Activated CD4-positive, alpha-beta T cell treated with anti-CD3 and anti-CD28 coated beads, Interleukin-2, amount 10 ng/mL, durations not matched to agents 7 days and 5 days (primary cell): Measurements from ENCODE around the gene ADCK1. TPM values are rescaled to one million over a fixed set of nuclear protein-coding genes. Genes with fewer than 3 reads are reported as not detected.

Experiments used
- CTCF ChIA-PET: fragments of 350-600 bp; sonication (Branson Sonifier 250); formaldehyde crosslinking; loops from one replicate; lab custom pipeline; 2021; ENCODE audit warnings: antibody characterized with exemption; lab: Charles Lee
- POLR2A ChIA-PET: fragments of 350-600 bp; sonication (Branson Sonifier 250); formaldehyde crosslinking; loops from one replicate; lab custom pipeline; 2021; ENCODE audit warnings: antibody characterized with exemption; lab: Charles Lee
- DNase-seq: peaks from one replicate; pipeline ENCODE4 v3.0.0-alpha.2; 2020
- H3K27ac Mint-ChIP-seq: one replicate; pipeline ENCODE4 v1.8.0; 2021; ENCODE audit warnings: mild to moderate bottlenecking, moderate library complexity, mixed read lengths
- H3K27me3 Mint-ChIP-seq: one replicate; pipeline ENCODE4 v1.8.0; 2021; ENCODE audit warnings: mixed read lengths
- H3K36me3 Mint-ChIP-seq: one replicate; pipeline ENCODE4 v1.8.0; 2021; ENCODE audit warnings: low read depth, mixed read lengths
- H3K4me1 Mint-ChIP-seq: one replicate; pipeline ENCODE4 v1.8.0; 2021; ENCODE audit warnings: mixed read lengths
- H3K4me3 Mint-ChIP-seq: one replicate; pipeline ENCODE4 v1.8.0; 2021; ENCODE audit warnings: mild to moderate bottlenecking, moderate library complexity, mixed read lengths
- H3K9me3 Mint-ChIP-seq: one replicate; pipeline ENCODE4 v1.8.0; 2021; ENCODE audit warnings: mixed read lengths
- total RNA-seq, 2 experiments: library from RNA; stranded (reverse); gene quantifications; one replicate each; pipeline ENCODE4 v1.2.3, GENCODE V29; 2021

ADCK1 gene
- total RNA-seq, 2 experiments from 2014 or later: 6.7 to 7.7 TPM

- CTCF ChIA-PET: interaction anchor here (0.6 kb wide), 1 partner anchor 14 kb away, joined by 3 read pairs; no protein-coding TSS in a partner anchor
- POLR2A ChIA-PET: no interaction called here
- Mint-ChIP-seq H3K27ac (no peak overlapping the region), H3K36me3 (no peaks in the 10 kb centered on the region), H3K9me3 (no peaks in the 10 kb centered on the region), H3K4me1 (peaks cover 4% of the 10 kb centered on the region), H3K4me3 (no peak overlapping the region), H3K27me3 (no peaks in the 10 kb centered on the region)
- DNase-seq: no peak
Measured at GRCh38 chr14:77917491-77918201, 117.7 kb downstream of the ADCK1 start.

GRCh38 chr14:77918448-77918847 lies 118.5 kb downstream of the ADCK1 start:
- no peaks in the 10 kb centered on the region for H3K27me3 Mint-ChIP-seq
- H3K9me3 Mint-ChIP-seq: no peaks in the 10 kb centered on the region
- POLR2A ChIA-PET: no interaction called here
- CTCF ChIA-PET: no interaction called here
- no peak overlapping the region for H3K4me3 Mint-ChIP-seq
- H3K36me3 Mint-ChIP-seq: no peaks in the 10 kb centered on the region
- no peak for DNase-seq
- no peak overlapping the region for H3K27ac Mint-ChIP-seq
- peaks cover 4% of the 10 kb centered on the region for H3K4me1 Mint-ChIP-seq

- ChIA-PET POLR2A (no interaction called here), CTCF (no interaction called here)
- H3K36me3 Mint-ChIP-seq: no peaks in the 10 kb centered on the region
- H3K4me1 Mint-ChIP-seq: peaks cover 4% of the 10 kb centered on the region
- H3K27ac Mint-ChIP-seq: no peak overlapping the region
- no peaks in the 10 kb centered on the region for H3K27me3 Mint-ChIP-seq
- DNase-seq: no peak
- H3K4me3 Mint-ChIP-seq: no peak overlapping the region
- no peaks in the 10 kb centered on the region for H3K9me3 Mint-ChIP-seq
Measured at GRCh38 chr14:77920312-77920711, 120.4 kb downstream of the ADCK1 start.

- Mint-ChIP-seq H3K4me1 (peaks cover 4% of the 10 kb centered on the region), H3K27ac (no peak overlapping the region)
Measured at GRCh38 chr14:77921818-77922217, 121.9 kb downstream of the ADCK1 start.

GRCh38 chr14:77923131-77923936 lies 123.4 kb downstream of the ADCK1 start:
- Mint-ChIP-seq H3K4me3 (no peak overlapping the region), H3K9me3 (no peaks in the 10 kb centered on the region), H3K27ac (no peak overlapping the region), H3K36me3 (no peaks in the 10 kb centered on the region), H3K4me1 (peaks cover under 1% of the 10 kb centered on the region), H3K27me3 (no peaks in the 10 kb centered on the region)
- ChIA-PET POLR2A (no interaction called here), CTCF (no interaction called here)
- DNase-seq: no peak

More at GRCh38 chr14:77921818-77922217, 121.9 kb downstream of the ADCK1 start:
- H3K27me3 Mint-ChIP-seq: no peaks in the 10 kb centered on the region
- H3K9me3 Mint-ChIP-seq: no peaks in the 10 kb centered on the region
- no peak for DNase-seq
- no peaks in the 10 kb centered on the region for H3K36me3 Mint-ChIP-seq
- POLR2A ChIA-PET: no interaction called here
- CTCF ChIA-PET: no interaction called here
- no peak overlapping the region for H3K4me3 Mint-ChIP-seq

GRCh38 chr14:77924141-77924948 lies 124.4 kb downstream of the ADCK1 start:
- Mint-ChIP-seq H3K9me3 (no peaks in the 10 kb centered on the region), H3K36me3 (no peaks in the 10 kb centered on the region), H3K27ac (no peak overlapping the region), H3K4me3 (no peak overlapping the region), H3K27me3 (no peaks in the 10 kb centered on the region), H3K4me1 (no peaks in the 10 kb centered on the region)
- no peak for DNase-seq
- CTCF ChIA-PET: no interaction called here
- POLR2A ChIA-PET: no interaction called here

- no peaks in the 10 kb centered on the region for H3K27me3 Mint-ChIP-seq
- ChIA-PET POLR2A (no interaction called here), CTCF (no interaction called here)
- no peaks in the 10 kb centered on the region for H3K36me3 Mint-ChIP-seq
- H3K4me3 Mint-ChIP-seq: no peak overlapping the region
- no peaks in the 10 kb centered on the region for H3K4me1 Mint-ChIP-seq
- no peaks in the 10 kb centered on the region for H3K9me3 Mint-ChIP-seq
- H3K27ac Mint-ChIP-seq: no peak overlapping the region
- no peak for DNase-seq
Measured at GRCh38 chr14:77926942-77927341, 127.0 kb downstream of the ADCK1 start.

- peaks cover 18% of the 10 kb centered on the region for H3K9me3 Mint-ChIP-seq
- H3K27me3 Mint-ChIP-seq: no peaks in the 10 kb centered on the region
- no peaks in the 10 kb centered on the region for H3K4me1 Mint-ChIP-seq
- ChIA-PET CTCF (interaction anchor here (0.6 kb wide), 1 partner anchor 48 kb away, joined by 4 read pairs; no protein-coding TSS in a partner anchor), POLR2A (no interaction called here)
- no peak for DNase-seq
- no peak overlapping the region for H3K27ac Mint-ChIP-seq
- no peak overlapping the region for H3K4me3 Mint-ChIP-seq
- peaks cover 29% of the 10 kb centered on the region for H3K36me3 Mint-ChIP-seq
Measured at GRCh38 chr14:77931441-77931840, 131.5 kb downstream of the ADCK1 start.

- peaks cover 29% of the 10 kb centered on the region for H3K36me3 Mint-ChIP-seq
- ChIA-PET POLR2A (no interaction called here), CTCF (no interaction called here)
- H3K27me3 Mint-ChIP-seq: no peaks in the 10 kb centered on the region
- no peaks in the 10 kb centered on the region for H3K4me1 Mint-ChIP-seq
- no peak overlapping the region for H3K4me3 Mint-ChIP-seq
- no peak for DNase-seq
- H3K9me3 Mint-ChIP-seq: peaks cover 21% of the 10 kb centered on the region
- H3K27ac Mint-ChIP-seq: no peak overlapping the region
Measured at GRCh38 chr14:77936138-77936639, 136.3 kb downstream of the ADCK1 start.

- Mint-ChIP-seq H3K27me3 (peaks cover 3% of the 10 kb centered on the region), H3K36me3 (no peaks in the 10 kb centered on the region), H3K27ac (no peak overlapping the region), H3K4me1 (no peaks in the 10 kb centered on the region), H3K9me3 (peaks cover 9% of the 10 kb centered on the region), H3K4me3 (no peak overlapping the region)
- ChIA-PET POLR2A (no interaction called here), CTCF (no interaction called here)
- DNase-seq: no peak
Measured at GRCh38 chr14:77947372-77947771, 147.5 kb downstream of the ADCK1 start.

- Mint-ChIP-seq H3K27me3 (peaks cover 3% of the 10 kb centered on the region), H3K9me3 (peaks cover 11% of the 10 kb centered on the region), H3K4me1 (no peaks in the 10 kb centered on the region), H3K27ac (no peak overlapping the region), H3K4me3 (no peak overlapping the region), H3K36me3 (no peaks in the 10 kb centered on the region)
- no peak for DNase-seq
- POLR2A ChIA-PET: no interaction called here
- CTCF ChIA-PET: no interaction called here
Measured at GRCh38 chr14:77950371-77951063, 150.6 kb downstream of the ADCK1 start.

GRCh38 chr14:77955816-77956484 lies 156.0 kb downstream of the ADCK1 start:
- Mint-ChIP-seq H3K27me3 (peaks cover 20% of the 10 kb centered on the region), H3K4me3 (no peak overlapping the region), H3K36me3 (no peaks in the 10 kb centered on the region), H3K9me3 (peaks cover 2% of the 10 kb centered on the region), H3K4me1 (no peaks in the 10 kb centered on the region), H3K27ac (no peak overlapping the region)
- ChIA-PET CTCF (no interaction called here), POLR2A (no interaction called here)
- no peak for DNase-seq
